H9 (cell line): ENCODE data around the gene PIH1D2. TPM values are rescaled to one million over a fixed set of nuclear protein-coding genes. Genes with fewer than 3 reads are reported as not detected.
"Not testable (repeated sequence)": the region's sequence is repeated elsewhere in the genome, so short reads cannot be mapped to it uniquely, and the experiment has no call there.

Experiments used
- DNase-seq: peaks from one replicate; pipeline ENCODE4 v3.0.0-alpha.2; 2017
- H2AFZ ChIP-seq: one replicate; pipeline ENCODE4 v1.6.1; 2013; ENCODE audit warnings: mild to moderate bottlenecking, low read length, control low read depth, moderate library complexity
- H2AK5ac ChIP-seq: 2 replicates; pipeline ENCODE4 v1.6.1; 2013; ENCODE audit warnings: low read length, control low read depth, mixed read lengths; ENCODE audit not compliant: insufficient read length
- H2BK120ac ChIP-seq: one replicate; pipeline ENCODE4 v1.6.1; 2013; ENCODE audit warnings: low read depth, mild to moderate bottlenecking, low read length, control low read depth, inconsistent platforms; ENCODE audit not compliant: poor library complexity, severe bottlenecking
- H2BK12ac ChIP-seq: 2 replicates; pipeline ENCODE4 v1.6.1; 2013; ENCODE audit warnings: low read length, control low read depth, mixed read lengths, low read depth; ENCODE audit not compliant: insufficient read length
- H2BK15ac ChIP-seq: 2 replicates; pipeline ENCODE4 v1.6.1; 2013; ENCODE audit warnings: low read depth, low read length, control low read depth
- H2BK20ac ChIP-seq: one replicate; pipeline ENCODE4 v1.6.1; 2013; ENCODE audit warnings: low read depth, mild to moderate bottlenecking, low read length, control low read depth, inconsistent platforms; ENCODE audit not compliant: poor library complexity, severe bottlenecking
- H2BK5ac ChIP-seq: 2 replicates; pipeline ENCODE4 v1.6.1; 2013; ENCODE audit warnings: low read length, control low read depth, mixed read lengths; ENCODE audit not compliant: insufficient read length
- H3K14ac ChIP-seq: 2 replicates; pipeline ENCODE4 v1.6.1; 2013; ENCODE audit warnings: low read length, control low read depth; ENCODE audit not compliant: insufficient read depth
- H3K18ac ChIP-seq: 2 replicates; pipeline ENCODE4 v1.6.1; 2013; ENCODE audit warnings: low read depth, mild to moderate bottlenecking, mixed read lengths, low read length, control low read depth; ENCODE audit not compliant: insufficient read length
- H3K23ac ChIP-seq: 2 replicates; pipeline ENCODE4 v1.6.1; 2013; ENCODE audit warnings: low read length, control low read depth, mixed read lengths, low read depth; ENCODE audit not compliant: insufficient read length
- H3K23me2 ChIP-seq: 2 replicates; pipeline ENCODE4 v1.6.1; 2013; ENCODE audit warnings: low read depth, mild to moderate bottlenecking, mixed read lengths, low read length, control low read depth; ENCODE audit not compliant: insufficient read length, poor library complexity, severe bottlenecking
- H3K27ac ChIP-seq: 2 replicates; pipeline ENCODE4 v1.5.1; 2013; ENCODE audit warnings: low read length, control low read depth, mixed read lengths, low read depth; ENCODE audit not compliant: insufficient read length
- H3K27me3 ChIP-seq: 2 replicates; pipeline ENCODE4 v1.6.1; 2013; ENCODE audit warnings: low read length, control low read depth, inconsistent platforms; ENCODE audit not compliant: insufficient read depth
- H3K4ac ChIP-seq: 2 replicates; pipeline ENCODE4 v1.6.1; 2013; ENCODE audit warnings: low read depth, mild to moderate bottlenecking, control low read depth, inconsistent platforms, low read length, moderate library complexity
- H3K4me1 ChIP-seq: 2 replicates; pipeline ENCODE4 v1.6.1; 2013; ENCODE audit warnings: low read length, control low read depth, inconsistent platforms; ENCODE audit not compliant: insufficient read depth
- H3K4me2 ChIP-seq: 2 replicates; pipeline ENCODE4 v1.6.1; 2013; ENCODE audit warnings: low read length, control low read depth, mixed read lengths; ENCODE audit not compliant: insufficient read length, insufficient read depth
- H3K56ac ChIP-seq: 2 replicates; pipeline ENCODE4 v1.6.1; 2013; ENCODE audit warnings: low read depth, mild to moderate bottlenecking, mixed read lengths, low read length, control low read depth; ENCODE audit not compliant: insufficient read length
- H3K79me1 ChIP-seq: 2 replicates; pipeline ENCODE4 v1.6.1; 2013; ENCODE audit warnings: low read depth, mild to moderate bottlenecking, moderate library complexity, low read length, control low read depth, inconsistent platforms; ENCODE audit not compliant: insufficient read depth, poor library complexity, severe bottlenecking
- H3K79me2 ChIP-seq: 2 replicates; pipeline ENCODE4 v1.6.1; 2013; ENCODE audit warnings: low read length, control low read depth, inconsistent platforms; ENCODE audit not compliant: insufficient read depth
- H3K9ac ChIP-seq: 2 replicates; pipeline ENCODE4 v1.6.1; 2013; ENCODE audit warnings: low read length, control low read depth, mixed read lengths; ENCODE audit not compliant: insufficient read length; ENCODE audit errors: extremely low read depth
- H3K9me3 ChIP-seq: one replicate; pipeline ENCODE4 v1.6.1; 2013; ENCODE audit warnings: low read depth, low read length, inconsistent platforms; ENCODE audit not compliant: control insufficient read depth
- H3T11ph ChIP-seq: one replicate; pipeline ENCODE4 v1.6.1; 2013; ENCODE audit warnings: mild to moderate bottlenecking, low read length, control low read depth, inconsistent platforms
- H4K20me1 ChIP-seq: one replicate; pipeline ENCODE4 v1.6.1; 2013; ENCODE audit not compliant: control insufficient read depth, insufficient read length, insufficient read depth
- H4K5ac ChIP-seq: 2 replicates; pipeline ENCODE4 v1.6.1; 2013; ENCODE audit warnings: low read depth, mild to moderate bottlenecking, mixed read lengths, low read length, control low read depth; ENCODE audit not compliant: insufficient read length
- H4K8ac ChIP-seq: replicated peaks from 2 replicates; pipeline ENCODE4 v1.6.1; 2013; ENCODE audit warnings: low read length, control low read depth, mixed read lengths, low read depth; ENCODE audit not compliant: insufficient read length
- H4K91ac ChIP-seq: 2 replicates; pipeline ENCODE4 v1.6.1; 2013; ENCODE audit warnings: low read depth, mild to moderate bottlenecking, moderate library complexity, mixed read lengths, low read length, control low read depth; ENCODE audit not compliant: insufficient read length
- H3K27ac Mint-ChIP-seq, 3 experiments: 2 replicates in 2 of 3; 3 replicates in 1 of 3; pipeline ENCODE4 v1.8.0; 2020 to 2021; ENCODE audit warnings: mixed read lengths in 3 of 3, mild to moderate bottlenecking in 1 of 3, moderate library complexity in 1 of 3
- H3K27me3 Mint-ChIP-seq: 2 replicates; pipeline ENCODE4 v1.8.0; 2021; ENCODE audit warnings: low read depth, mild to moderate bottlenecking, moderate library complexity, mixed read lengths
- H3K36me3 Mint-ChIP-seq, 3 experiments: 2 replicates in 2 of 3; 3 replicates in 1 of 3; pipeline ENCODE4 v1.8.0; 2020 to 2021; ENCODE audit warnings: low read depth in 3 of 3, mixed read lengths in 3 of 3; ENCODE audit not compliant: insufficient read depth in 1 of 3
- H3K4me1 Mint-ChIP-seq, 2 experiments: 2 replicates each; pipeline ENCODE4 v1.8.0; 2020; ENCODE audit warnings: mixed read lengths in 2 of 2
- H3K4me3 Mint-ChIP-seq, 2 experiments: 2 replicates in 1 of 2; 3 replicates in 1 of 2; pipeline ENCODE4 v1.8.0; 2020 to 2021; ENCODE audit warnings: mild to moderate bottlenecking in 2 of 2, mixed read lengths in 2 of 2, moderate library complexity in 1 of 2
- H3K9me3 Mint-ChIP-seq, 2 experiments: 2 replicates in 1 of 2; 3 replicates in 1 of 2; pipeline ENCODE4 v1.8.0; 2020; ENCODE audit warnings: mild to moderate bottlenecking in 2 of 2, mixed read lengths in 2 of 2, moderate library complexity in 1 of 2
- WGBS: extraction: QIAGEN DNeasy Blood & Tissue Kit; methylation state at CpG from one replicate; pipeline ENCODE4 v1.1.7; 2013; ENCODE audit warnings: missing lambda C conversion rate, low lambda C conversion rate, mixed read lengths; ENCODE audit not compliant: insufficient read length; ENCODE audit errors: extremely low coverage; 5-methylcytosine and 5-hydroxymethylcytosine counted together
- total RNA-seq: library from RNA; stranded (reverse); gene quantifications from 2 replicates; pipeline ENCODE4 v1.2.1, GENCODE V29; 2021
- TF ChIP-seq, protein P1 (sequence below): fragments of 200-600 bp; sonication (generic); conservative IDR thresholded peaks from 3 replicates; pipeline ENCODE4 v1.8.0; 2021; ENCODE audit warnings: antibody characterized with exemption, mild to moderate bottlenecking

The PIH1D2 gene
- total RNA-seq, 1 experiment from 2014 or later: 1.1 TPM

DNA sequence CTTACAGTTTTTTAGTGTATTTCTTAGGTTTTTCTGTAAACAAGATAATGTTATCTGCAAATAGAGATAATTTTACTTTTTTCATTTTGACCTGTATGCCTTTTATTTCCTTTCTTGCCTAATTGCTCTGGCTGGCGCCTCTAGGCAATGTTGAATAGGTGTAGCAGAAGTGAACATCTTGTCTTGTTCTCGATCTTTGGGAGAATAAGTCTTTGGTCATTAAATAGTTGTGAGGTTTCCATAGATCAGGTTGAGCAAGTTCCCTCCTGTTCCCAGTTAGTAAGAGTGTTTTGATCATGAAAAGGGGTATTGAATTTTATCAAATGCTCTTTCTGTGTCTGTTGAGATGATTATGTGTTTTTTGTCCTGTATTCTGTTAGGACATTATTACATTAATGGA, 24.0 kb downstream of the PIH1D2 start:
- no peak for DNase-seq
- Mint-ChIP-seq H3K9me3 (no peaks in the 10 kb centered on the region), H3K27ac (no peak overlapping the region), H3K27me3 (no peaks in the 10 kb centered on the region), H3K4me1 (no peaks in the 10 kb centered on the region), H3K4me3 (no peak overlapping the region), H3K36me3 (peaks cover 58 to 88% (median 87%) of the 10 kb centered on the region in 3 experiments)
- no peak overlapping the region for H3K56ac ChIP-seq
- no CpG with 5 or more reads among the region's 2 CpGs for WGBS
- no peaks in the 10 kb centered on the region for H3K27me3 ChIP-seq
- H3K23ac ChIP-seq: no peak overlapping the region
- no peak overlapping the region for H3K27ac ChIP-seq
- H3K79me1 ChIP-seq: no peaks in the 10 kb centered on the region
- TF ChIP-seq, protein P1, sequence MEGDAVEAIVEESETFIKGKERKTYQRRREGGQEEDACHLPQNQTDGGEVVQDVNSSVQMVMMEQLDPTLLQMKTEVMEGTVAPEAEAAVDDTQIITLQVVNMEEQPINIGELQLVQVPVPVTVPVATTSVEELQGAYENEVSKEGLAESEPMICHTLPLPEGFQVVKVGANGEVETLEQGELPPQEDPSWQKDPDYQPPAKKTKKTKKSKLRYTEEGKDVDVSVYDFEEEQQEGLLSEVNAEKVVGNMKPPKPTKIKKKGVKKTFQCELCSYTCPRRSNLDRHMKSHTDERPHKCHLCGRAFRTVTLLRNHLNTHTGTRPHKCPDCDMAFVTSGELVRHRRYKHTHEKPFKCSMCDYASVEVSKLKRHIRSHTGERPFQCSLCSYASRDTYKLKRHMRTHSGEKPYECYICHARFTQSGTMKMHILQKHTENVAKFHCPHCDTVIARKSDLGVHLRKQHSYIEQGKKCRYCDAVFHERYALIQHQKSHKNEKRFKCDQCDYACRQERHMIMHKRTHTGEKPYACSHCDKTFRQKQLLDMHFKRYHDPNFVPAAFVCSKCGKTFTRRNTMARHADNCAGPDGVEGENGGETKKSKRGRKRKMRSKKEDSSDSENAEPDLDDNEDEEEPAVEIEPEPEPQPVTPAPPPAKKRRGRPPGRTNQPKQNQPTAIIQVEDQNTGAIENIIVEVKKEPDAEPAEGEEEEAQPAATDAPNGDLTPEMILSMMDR: no peak
- no peak overlapping the region for H3K18ac ChIP-seq
- no peak overlapping the region for H2BK12ac ChIP-seq
- H3K4me2 ChIP-seq: no peak overlapping the region
- no peak overlapping the region for H2BK20ac ChIP-seq
- H2BK5ac ChIP-seq: no peak overlapping the region
- H3K14ac ChIP-seq: no peak overlapping the region
- H3T11ph ChIP-seq: no peak overlapping the region
- H3K4me1 ChIP-seq: no peaks in the 10 kb centered on the region
- H3K4ac ChIP-seq: no peak overlapping the region
- no peak overlapping the region for H3K9ac ChIP-seq
- no peaks in the 10 kb centered on the region for H4K20me1 ChIP-seq
- H3K79me2 ChIP-seq: no peaks in the 10 kb centered on the region
- H3K23me2 ChIP-seq: no peaks in the 10 kb centered on the region
- H4K91ac ChIP-seq: no peak overlapping the region
- no peak overlapping the region for H2AK5ac ChIP-seq
- no peaks in the 10 kb centered on the region for H3K9me3 ChIP-seq
- H4K8ac ChIP-seq: no peak overlapping the region
- H2AFZ ChIP-seq: no peak overlapping the region
- no peak overlapping the region for H4K5ac ChIP-seq
- no peak overlapping the region for H2BK120ac ChIP-seq
- no peak overlapping the region for H2BK15ac ChIP-seq

DNA sequence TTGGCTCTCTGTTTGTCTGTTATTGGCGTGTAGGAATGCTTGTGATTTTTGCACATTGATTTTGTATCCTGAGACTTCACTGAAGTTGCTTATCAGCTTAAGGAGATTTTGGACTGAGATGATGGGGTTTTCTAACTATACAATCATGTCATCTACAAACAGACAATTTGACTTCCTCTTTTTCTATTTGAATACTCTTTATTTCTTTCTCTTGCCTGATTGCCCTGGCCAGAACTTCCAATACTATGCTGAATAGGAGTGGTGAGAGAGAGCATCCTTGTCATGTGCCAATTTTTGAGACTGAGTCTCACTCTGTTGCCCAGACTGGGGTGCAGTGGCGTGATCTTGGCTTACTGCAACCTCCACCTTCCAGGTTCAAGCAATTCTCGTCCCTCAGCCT, 25.6 kb downstream of the PIH1D2 start:
- H3K56ac ChIP-seq, H4K91ac ChIP-seq, H3K27me3 ChIP-seq, H3K79me1 ChIP-seq, H3K27ac Mint-ChIP-seq, H3K4me2 ChIP-seq, H3K27ac ChIP-seq, H2BK5ac ChIP-seq, H3K14ac ChIP-seq, H3K4me1 ChIP-seq, DNase-seq, H3K23ac ChIP-seq, H3K9me3 ChIP-seq, H2BK20ac ChIP-seq, H2BK12ac ChIP-seq, H2AFZ ChIP-seq, H4K5ac ChIP-seq, H3T11ph ChIP-seq, H3K4me3 Mint-ChIP-seq, H3K18ac ChIP-seq, H3K79me2 ChIP-seq, H4K8ac ChIP-seq, H3K4me1 Mint-ChIP-seq, H3K27me3 Mint-ChIP-seq, H3K4ac ChIP-seq, H2BK15ac ChIP-seq, H2AK5ac ChIP-seq, H2BK120ac ChIP-seq, H4K20me1 ChIP-seq, H3K9ac ChIP-seq, H3K9me3 Mint-ChIP-seq, H3K23me2 ChIP-seq: not testable (repeated sequence)
- peaks cover 64 to 88% (median 87%) of the 10 kb centered on the region in 3 experiments for H3K36me3 Mint-ChIP-seq
- WGBS: no CpG with 5 or more reads among the region's 3 CpGs
